DND-41 (cell line): ENCODE measurements around the gene PHGDH.

ENCODE experiments used
- ATAC-seq: fragments of 200-7000 bp; cut with Tn5 transposase; 3 replicates; pipeline ENCODE4 v1.9.1; 2021; ENCODE audit warnings: low read depth; ENCODE audit not compliant: insufficient read depth
- DNase-seq: peaks from one replicate; pipeline ENCODE4 v3.0.0-alpha.2; 2020
- H2AFZ ChIP-seq: 2 replicates; pipeline ENCODE4 v1.6.0; 2012; ENCODE audit warnings: low read depth, low read length
- H3K27ac ChIP-seq: 2 replicates; pipeline ENCODE4 v1.5.1; 2012; ENCODE audit warnings: low read length, inconsistent platforms
- H3K27me3 ChIP-seq: fragments of 200-600 bp; sonication (generic); 2 replicates; pipeline ENCODE4 v1.6.0; 2012; ENCODE audit warnings: low read length, mild to moderate bottlenecking, inconsistent platforms; ENCODE audit not compliant: insufficient read depth, poor library complexity
- H3K36me3 ChIP-seq: 2 replicates; pipeline ENCODE4 v1.5.1; 2012; ENCODE audit warnings: low read length, inconsistent platforms; ENCODE audit not compliant: insufficient read depth
- H3K4me1 ChIP-seq: 2 replicates; pipeline ENCODE4 v1.5.1; 2012; ENCODE audit warnings: mild to moderate bottlenecking, low read length; ENCODE audit not compliant: insufficient read depth
- H3K4me2 ChIP-seq: 2 replicates; pipeline ENCODE4 v1.6.0; 2012; ENCODE audit warnings: mild to moderate bottlenecking, moderate library complexity, low read length, inconsistent platforms; ENCODE audit not compliant: insufficient read depth
- H3K4me3 ChIP-seq, 2 experiments: fragments of 200-600 bp in 1 of 2; shearing (Covaris generic) in 1 of 2; 2 replicates each; pipeline ENCODE4 v1.5.1; 2012 to 2016; ENCODE audit warnings: inconsistent platforms in 2 of 2, low read length in 2 of 2, mild to moderate bottlenecking in 2 of 2, low read depth in 1 of 2, moderate library complexity in 1 of 2
- H3K79me2 ChIP-seq: 2 replicates; pipeline ENCODE4 v1.6.0; 2012; ENCODE audit warnings: low read length, inconsistent platforms; ENCODE audit not compliant: insufficient read depth
- H3K9ac ChIP-seq: 2 replicates; pipeline ENCODE4 v1.6.0; 2012; ENCODE audit warnings: low read depth, mild to moderate bottlenecking, inconsistent platforms, low read length, moderate library complexity
- H3K9me3 ChIP-seq: 2 replicates; pipeline ENCODE4 v1.5.1; 2012; ENCODE audit warnings: low read length, moderate library complexity, mild to moderate bottlenecking, inconsistent platforms; ENCODE audit not compliant: insufficient read depth, severe bottlenecking
- H4K20me1 ChIP-seq: 2 replicates; pipeline ENCODE4 v1.6.0; 2012; ENCODE audit warnings: low read length; ENCODE audit not compliant: insufficient read depth
- EZH2 ChIP-seq: IDR thresholded peaks from 3 replicates; pipeline ENCODE4 v1.6.1; 2012; ENCODE audit warnings: borderline replicate concordance, low read depth, mild to moderate bottlenecking, moderate library complexity, low read length, inconsistent platforms; ENCODE audit not compliant: severe bottlenecking
- TF ChIP-seq, protein P1 (sequence below): IDR thresholded peaks from 2 replicates; pipeline ENCODE4 v1.5.1; 2012; ENCODE audit warnings: borderline replicate concordance, low read length, moderate library complexity, mild to moderate bottlenecking; ENCODE audit not compliant: poor library complexity, severe bottlenecking; ENCODE audit errors: extremely low read depth

PHGDH gene

DNA sequence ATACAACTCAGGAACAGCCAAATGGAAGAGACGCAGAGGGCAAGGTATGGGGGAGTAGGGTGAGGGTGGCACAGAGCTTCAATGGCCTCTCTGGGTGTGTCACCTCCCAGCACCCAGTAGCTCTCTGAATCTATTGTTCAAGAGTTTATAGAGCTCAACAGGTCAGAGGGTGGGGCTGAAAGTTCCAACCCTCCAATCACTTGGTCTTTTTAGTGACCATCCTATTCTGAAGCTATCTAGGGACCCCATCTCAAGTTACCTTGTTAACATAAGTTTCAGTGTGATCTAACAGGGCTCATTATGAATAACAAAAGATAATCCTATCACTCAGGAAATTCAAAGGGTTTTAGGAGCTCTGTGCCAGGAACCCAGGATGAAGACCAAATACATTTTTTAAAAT, 32.5 kb upstream of the PHGDH start:
- Histone ChIP-seq H3K4me3 (no peak overlapping the region), H3K9ac (no peak overlapping the region), H3K27me3 (peaks cover 8% of the 10 kb centered on the region), H3K9me3 (no peaks in the 10 kb centered on the region), H3K4me1 (no peaks in the 10 kb centered on the region), H3K4me2 (no peak overlapping the region), H4K20me1 (no peaks in the 10 kb centered on the region), H2AFZ (no peak overlapping the region), H3K79me2 (no peaks in the 10 kb centered on the region), H3K36me3 (no peaks in the 10 kb centered on the region), H3K27ac (no peak overlapping the region)
- DNase-seq (no peak), ATAC-seq (no peak)
- TF ChIP-seq EZH2 = no peak
- TF ChIP-seq, protein P1, sequence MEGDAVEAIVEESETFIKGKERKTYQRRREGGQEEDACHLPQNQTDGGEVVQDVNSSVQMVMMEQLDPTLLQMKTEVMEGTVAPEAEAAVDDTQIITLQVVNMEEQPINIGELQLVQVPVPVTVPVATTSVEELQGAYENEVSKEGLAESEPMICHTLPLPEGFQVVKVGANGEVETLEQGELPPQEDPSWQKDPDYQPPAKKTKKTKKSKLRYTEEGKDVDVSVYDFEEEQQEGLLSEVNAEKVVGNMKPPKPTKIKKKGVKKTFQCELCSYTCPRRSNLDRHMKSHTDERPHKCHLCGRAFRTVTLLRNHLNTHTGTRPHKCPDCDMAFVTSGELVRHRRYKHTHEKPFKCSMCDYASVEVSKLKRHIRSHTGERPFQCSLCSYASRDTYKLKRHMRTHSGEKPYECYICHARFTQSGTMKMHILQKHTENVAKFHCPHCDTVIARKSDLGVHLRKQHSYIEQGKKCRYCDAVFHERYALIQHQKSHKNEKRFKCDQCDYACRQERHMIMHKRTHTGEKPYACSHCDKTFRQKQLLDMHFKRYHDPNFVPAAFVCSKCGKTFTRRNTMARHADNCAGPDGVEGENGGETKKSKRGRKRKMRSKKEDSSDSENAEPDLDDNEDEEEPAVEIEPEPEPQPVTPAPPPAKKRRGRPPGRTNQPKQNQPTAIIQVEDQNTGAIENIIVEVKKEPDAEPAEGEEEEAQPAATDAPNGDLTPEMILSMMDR = no peak

DNA sequence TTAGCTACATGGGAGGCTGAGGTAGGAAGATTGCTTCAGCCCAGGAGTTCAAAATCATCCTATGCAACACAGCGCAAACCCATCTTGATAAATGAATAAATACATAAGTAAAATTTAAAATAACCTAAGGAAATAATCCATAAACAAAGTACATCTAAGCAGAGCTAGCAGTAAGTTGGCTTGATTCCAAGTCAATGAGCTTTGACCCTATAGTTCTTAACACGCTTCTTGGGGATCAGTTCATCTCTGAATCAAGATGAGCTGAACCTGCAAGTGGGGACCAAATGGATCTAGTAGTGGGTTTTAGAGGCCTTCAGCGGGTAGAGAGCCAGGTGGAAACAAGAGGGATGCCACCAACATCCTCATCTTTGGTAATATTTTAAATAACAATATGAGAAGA, 31.5 kb upstream of the PHGDH start:
- Histone ChIP-seq H3K4me3 (no peak overlapping the region), H2AFZ (no peak overlapping the region), H3K27me3 (peaks cover 9% of the 10 kb centered on the region), H3K36me3 (no peaks in the 10 kb centered on the region), H3K79me2 (no peaks in the 10 kb centered on the region), H3K27ac (no peak overlapping the region), H3K9ac (no peak overlapping the region), H4K20me1 (no peaks in the 10 kb centered on the region), H3K9me3 (no peaks in the 10 kb centered on the region), H3K4me1 (no peaks in the 10 kb centered on the region), H3K4me2 (no peak overlapping the region)
- DNase-seq (no peak), ATAC-seq (no peak)
- TF ChIP-seq, protein P1 = no peak
- TF ChIP-seq EZH2 = no peak

DNA sequence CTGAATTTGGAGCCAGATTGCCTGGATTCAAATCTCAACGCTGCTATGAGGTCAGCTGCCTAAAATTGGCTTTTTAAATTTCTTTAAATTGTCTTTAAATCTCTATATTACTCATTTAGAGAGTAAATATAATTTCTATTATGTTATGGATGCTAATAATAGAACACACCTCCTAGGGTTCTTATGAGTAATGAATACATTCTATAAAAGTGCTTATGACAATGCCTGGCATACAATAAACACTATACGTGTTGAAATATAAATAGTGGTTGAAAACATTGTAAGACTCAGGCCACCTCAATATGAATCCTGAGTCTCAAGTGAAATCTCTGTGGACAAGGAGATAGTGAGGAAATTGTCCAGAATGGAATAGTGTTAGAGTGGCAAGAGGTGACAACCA, 31.0 kb upstream of the PHGDH start:
- Histone ChIP-seq H3K27ac (no peak overlapping the region), H3K9me3 (no peaks in the 10 kb centered on the region), H3K79me2 (no peaks in the 10 kb centered on the region), H3K9ac (no peak overlapping the region), H3K4me3 (no peak overlapping the region), H3K36me3 (no peaks in the 10 kb centered on the region), H3K4me2 (no peak overlapping the region), H2AFZ (no peak overlapping the region), H3K4me1 (no peaks in the 10 kb centered on the region), H3K27me3 (peaks cover 14% of the 10 kb centered on the region), H4K20me1 (no peaks in the 10 kb centered on the region)
- ATAC-seq = no peak
- no peak for TF ChIP-seq EZH2
- TF ChIP-seq, protein P1 = no peak
- DNase-seq = no peak

DNA sequence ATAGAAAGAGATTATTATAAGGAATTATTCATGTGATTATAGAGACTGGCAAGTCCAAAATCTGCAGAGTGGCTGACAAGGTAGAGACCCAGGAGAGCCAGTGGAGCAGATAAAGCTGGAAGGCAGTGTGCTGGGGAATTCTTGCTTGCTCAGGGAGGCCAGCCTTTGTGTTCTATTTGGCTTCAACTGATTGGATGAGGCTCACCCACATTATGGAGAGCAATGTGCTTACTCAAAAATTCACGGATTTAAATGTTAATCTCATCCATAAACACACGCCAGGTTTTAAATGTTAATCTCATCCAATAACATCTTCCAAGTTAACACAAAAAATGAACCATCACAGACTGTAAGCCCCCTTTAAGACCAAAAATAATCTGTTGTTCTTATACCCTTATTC, 30.2 kb upstream of the PHGDH start:
- no peak overlapping the region for H3K27ac ChIP-seq
- H3K4me2 ChIP-seq = no peak overlapping the region
- DNase-seq (no peak), ATAC-seq (no peak)
- H2AFZ ChIP-seq = no peak overlapping the region
- H3K79me2 ChIP-seq = no peaks in the 10 kb centered on the region
- peaks cover 19% of the 10 kb centered on the region for H3K27me3 ChIP-seq
- no peak overlapping the region for H3K4me3 ChIP-seq
- H3K4me1 ChIP-seq = no peaks in the 10 kb centered on the region
- H3K9me3 ChIP-seq = no peaks in the 10 kb centered on the region
- TF ChIP-seq EZH2 = no peak
- TF ChIP-seq, protein P1 = no peak
- no peaks in the 10 kb centered on the region for H3K36me3 ChIP-seq
- no peak overlapping the region for H3K9ac ChIP-seq
- no peaks in the 10 kb centered on the region for H4K20me1 ChIP-seq
